Ascending aorta (tissue), 2 donors: ENCODE results near the gene TRABD. TPM values are rescaled to one million over a fixed set of nuclear protein-coding genes. Genes with fewer than 3 reads are reported as not detected.

Experiments used
- DNase-seq, 2 donors: peaks; one replicate each; pipeline ENCODE4 v3.0.0-alpha.2; 2019; ENCODE audit warnings: low spot score in 2 of 2
- H3K27ac ChIP-seq, 2 donors: fragments of 200-600 bp; sonication (generic); one replicate each; pipeline ENCODE4 v1.5.1; 2016 to 2017; ENCODE audit warnings: mild to moderate bottlenecking in 1 of 2
- H3K27me3 ChIP-seq: fragments of 200-600 bp; sonication (generic); one replicate; pipeline ENCODE4 v1.5.1; 2017
- H3K36me3 ChIP-seq, 2 donors: fragments of 200-600 bp; sonication (generic); one replicate each; pipeline ENCODE4 v1.5.1; 2016
- H3K4me1 ChIP-seq, 2 donors: fragments of 200-600 bp; sonication (generic); one replicate each; pipeline ENCODE4 v1.5.1; 2016 to 2017; ENCODE audit warnings: mild to moderate bottlenecking in 1 of 2
- H3K4me3 ChIP-seq, 2 donors: fragments of 200-600 bp; sonication (generic); one replicate each; pipeline ENCODE4 v1.5.1; 2016 to 2017; ENCODE audit warnings: mild to moderate bottlenecking in 1 of 2
- H3K9me3 ChIP-seq, 2 donors: fragments of 200-600 bp; sonication (generic); one replicate each; pipeline ENCODE4 v1.5.1; 2016
- CTCF ChIP-seq, 3 experiments: fragments of 200-600 bp in 2 of 3; fragments of 450-650 bp in 1 of 3; sonication (generic) in 2 of 3; IDR thresholded peaks; one replicate each; pipeline ENCODE4 v1.5.1; 2016 to 2019; ENCODE audit warnings: antibody characterized with exemption in 3 of 3, mild to moderate bottlenecking in 1 of 3, moderate library complexity in 1 of 3
- intact Hi-C: fragments of 100-400 bp; cut with DNase I; formaldehyde crosslinking; loops from one replicate; pipeline ENCODE4 v1.15.1; 2023
- total RNA-seq: library from RNA; depleted of rRNA; stranded (reverse); fragments of >200 nt; gene quantifications from one replicate; pipeline ENCODE4 v1.1.0, GENCODE V29; 2016

The TRABD gene
- total RNA-seq, 1 donor from 2014 or later = 91.4 TPM

- H3K4me1 ChIP-seq = peaks cover 13 to 14% of the 10 kb centered on the region in 2 donors
- H3K4me3 ChIP-seq = no peak overlapping the region
- no peaks in the 10 kb centered on the region for H3K27me3 ChIP-seq
- TF ChIP-seq CTCF (IDR thresholded peaks at IDR 0.05) = no peak
- intact Hi-C loops = no loop called here
- no peak for DNase-seq
- no peak overlapping the region for H3K27ac ChIP-seq
- H3K36me3 ChIP-seq = peaks cover 23 to 28% of the 10 kb centered on the region in 2 donors
- no peaks in the 10 kb centered on the region for H3K9me3 ChIP-seq
These were observed 12.9 kb downstream of the TRABD start for GRCh38 chr22:50198624-50199017.

GRCh38 chr22:50199251-50199721 lies 13.6 kb downstream of the TRABD start:
- peaks cover 13 to 14% of the 10 kb centered on the region in 2 donors for H3K4me1 ChIP-seq
- DNase-seq = no peak
- H3K27ac ChIP-seq = peak overlapping the region in 1 of 2 donors; percentile 80
- peaks cover 16 to 21% of the 10 kb centered on the region in 2 donors for H3K36me3 ChIP-seq
- intact Hi-C loops = no loop called here
- H3K4me3 ChIP-seq = peak overlapping the region in 1 of 2 donors; percentile 76
- H3K9me3 ChIP-seq = no peaks in the 10 kb centered on the region
- H3K27me3 ChIP-seq = no peaks in the 10 kb centered on the region
- no peak for TF ChIP-seq CTCF (IDR thresholded peaks at IDR 0.05)

GRCh38 chr22:50199829-50200460 lies 14.2 kb downstream of the TRABD start:
- H3K4me3 ChIP-seq = peak overlapping the region; percentile 76 to 88
- H3K36me3 ChIP-seq = peaks cover 11 to 14% of the 10 kb centered on the region in 2 donors
- no peaks in the 10 kb centered on the region for H3K9me3 ChIP-seq
- no peak for TF ChIP-seq CTCF (IDR thresholded peaks at IDR 0.05)
- no peaks in the 10 kb centered on the region for H3K27me3 ChIP-seq
- DNase-seq = no peak
- peaks cover 13 to 14% of the 10 kb centered on the region in 2 donors for H3K4me1 ChIP-seq
- H3K27ac ChIP-seq = peak overlapping the region; percentile 68 to 80
- intact Hi-C loops = loop anchor here (1.0 to 5.0 kb wide), 6 partner anchors 14 to 348 kb away; partner anchors contain the start of genes ALG12, CRELD2, LMF2 and NCAPH2

- Histone ChIP-seq H3K27ac (peak within 1 kb of the TSS; percentile 68 to 80), H3K4me3 (peak within 1 kb of the TSS; percentile 76 to 88), H3K4me1 (peaks cover 13 to 14% of the 10 kb centered on the region in 2 donors), H3K9me3 (no peaks in the 10 kb centered on the region), H3K27me3 (no peaks in the 10 kb centered on the region), H3K36me3 (peaks cover 11 to 12% of the 10 kb centered on the region in 2 donors)
- TF ChIP-seq CTCF (IDR thresholded peaks at IDR 0.05) = no peak
- peak; percentile 66 to 93 for DNase-seq
- intact Hi-C loops = loop anchor here (1.0 to 5.0 kb wide), 6 partner anchors 14 to 348 kb away; partner anchors contain the start of genes ALG12, CRELD2, LMF2 and NCAPH2
These were observed 14.9 kb downstream of the TRABD start, which contains the start of gene SELENOO for GRCh38 chr22:50200461-50201190. Gene SELENOO (plus strand): TSS chr22:50201011. CDS start chr22:50201037, 26 bp downstream.

- Histone ChIP-seq H3K9me3 (no peaks in the 10 kb centered on the region), H3K27ac (peak overlapping the region; percentile 58 to 68), H3K27me3 (no peaks in the 10 kb centered on the region), H3K4me1 (peaks cover 13 to 14% of the 10 kb centered on the region in 2 donors), H3K36me3 (peaks cover 15 to 18% of the 10 kb centered on the region in 2 donors), H3K4me3 (peak overlapping the region; percentile 76 to 88)
- intact Hi-C loops = loop anchor here (2.0 to 5.0 kb wide), 5 partner anchors 41 to 349 kb away; partner anchors contain the start of genes ALG12, CRELD2, LMF2 and NCAPH2
- DNase-seq = no peak
- TF ChIP-seq CTCF (IDR thresholded peaks at IDR 0.05) = no peak
These were observed 15.7 kb downstream of the TRABD start for GRCh38 chr22:50201191-50202129.
